Upper lobe of right lung (tissue), 1 donor: ENCODE measurements around the gene XCL2. TPM values are rescaled to one million over a fixed set of nuclear protein-coding genes. Genes with fewer than 3 reads are reported as not detected.
"Not testable (repeated sequence)": the region's sequence is repeated elsewhere in the genome, so short reads cannot be mapped to it uniquely, and the experiment has no call there.

Experiments used
- ATAC-seq: fragments of 200-7000 bp; cut with Tn5 transposase; one replicate; pipeline ENCODE4 v1.9.1; 2020; ENCODE audit warnings: mild to moderate bottlenecking, moderate library complexity
- DNase-seq: peaks from one replicate; pipeline ENCODE4 v3.0.0-alpha.2; 2020
- H3K27ac ChIP-seq: fragments of 200-600 bp; one replicate; pipeline ENCODE4 v1.8.0; 2022
- H3K27me3 ChIP-seq: fragments of 200-600 bp; one replicate; pipeline ENCODE4 v1.8.0; 2022; ENCODE audit warnings: mild to moderate bottlenecking
- H3K36me3 ChIP-seq: fragments of 200-600 bp; one replicate; pipeline ENCODE4 v1.8.0; 2022
- H3K4me1 ChIP-seq: fragments of 200-600 bp; one replicate; pipeline ENCODE4 v1.8.0; 2022
- H3K4me3 ChIP-seq: fragments of 200-600 bp; one replicate; pipeline ENCODE4 v1.8.0; 2022; ENCODE audit warnings: mild to moderate bottlenecking
- H3K9me3 ChIP-seq: fragments of 200-600 bp; one replicate; pipeline ENCODE4 v1.8.0; 2022
- intact Hi-C: fragments of 100-400 bp; cut with DNase I; formaldehyde crosslinking; loops from one replicate; pipeline ENCODE4 v1.11.0; 2022
- total RNA-seq: library from RNA; stranded (reverse); fragmentation: NEBNext Ultra II Directional; extraction: Animal tissue kit (Norgen Biotek cat#: 25700); gene quantifications from one replicate; pipeline ENCODE4 v1.2.1, GENCODE V29; 2021
- TF ChIP-seq, protein P1 (sequence below): fragments of 200-600 bp; IDR thresholded peaks from one replicate; pipeline ENCODE4 v1.8.0; 2022; ENCODE audit warnings: antibody characterized with exemption
- donor health status: DM: no; HTN: yes; CAD: no; lungs with severe emphysema.

The XCL2 gene
- total RNA-seq, 1 donor from 2014 or later: 2.0 TPM

DNA sequence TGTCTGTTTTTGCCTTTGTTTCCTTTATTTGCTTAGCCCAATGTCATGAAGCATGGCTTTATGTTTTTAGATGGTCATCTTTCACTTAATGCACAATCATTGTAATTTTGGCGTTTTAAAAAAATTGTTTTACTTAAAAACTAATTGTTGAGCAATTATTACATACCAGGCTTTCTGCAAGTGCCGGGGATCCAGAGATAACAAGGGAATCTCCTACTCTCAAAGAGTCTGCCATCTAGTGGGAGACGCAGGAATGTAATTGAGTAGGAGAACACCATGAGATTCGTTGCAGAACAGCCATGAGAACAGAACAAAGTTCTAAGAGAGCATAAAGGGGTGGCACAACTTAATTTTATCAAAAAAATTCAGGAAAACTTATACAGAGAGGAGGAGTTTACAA, 30.4 kb upstream of the XCL2 start:
- TF ChIP-seq, protein P1, sequence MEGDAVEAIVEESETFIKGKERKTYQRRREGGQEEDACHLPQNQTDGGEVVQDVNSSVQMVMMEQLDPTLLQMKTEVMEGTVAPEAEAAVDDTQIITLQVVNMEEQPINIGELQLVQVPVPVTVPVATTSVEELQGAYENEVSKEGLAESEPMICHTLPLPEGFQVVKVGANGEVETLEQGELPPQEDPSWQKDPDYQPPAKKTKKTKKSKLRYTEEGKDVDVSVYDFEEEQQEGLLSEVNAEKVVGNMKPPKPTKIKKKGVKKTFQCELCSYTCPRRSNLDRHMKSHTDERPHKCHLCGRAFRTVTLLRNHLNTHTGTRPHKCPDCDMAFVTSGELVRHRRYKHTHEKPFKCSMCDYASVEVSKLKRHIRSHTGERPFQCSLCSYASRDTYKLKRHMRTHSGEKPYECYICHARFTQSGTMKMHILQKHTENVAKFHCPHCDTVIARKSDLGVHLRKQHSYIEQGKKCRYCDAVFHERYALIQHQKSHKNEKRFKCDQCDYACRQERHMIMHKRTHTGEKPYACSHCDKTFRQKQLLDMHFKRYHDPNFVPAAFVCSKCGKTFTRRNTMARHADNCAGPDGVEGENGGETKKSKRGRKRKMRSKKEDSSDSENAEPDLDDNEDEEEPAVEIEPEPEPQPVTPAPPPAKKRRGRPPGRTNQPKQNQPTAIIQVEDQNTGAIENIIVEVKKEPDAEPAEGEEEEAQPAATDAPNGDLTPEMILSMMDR: peak; percentile 49
- ATAC-seq: peak; percentile 82
- H3K36me3 ChIP-seq, intact Hi-C loops, DNase-seq, H3K27me3 ChIP-seq, H3K4me3 ChIP-seq, H3K27ac ChIP-seq, H3K4me1 ChIP-seq, H3K9me3 ChIP-seq: not testable (repeated sequence)

GRCh38 chr1:168572633-168573032, 28.8 kb upstream of the XCL2 start:
- Histone ChIP-seq H3K27ac (no peak overlapping the region), H3K27me3 (no peaks in the 10 kb centered on the region), H3K4me1 (no peaks in the 10 kb centered on the region), H3K36me3 (no peaks in the 10 kb centered on the region), H3K4me3 (no peak overlapping the region), H3K9me3 (no peaks in the 10 kb centered on the region)
- intact Hi-C loops: no loop called here
- TF ChIP-seq, protein P1: no peak
- ATAC-seq (no peak), DNase-seq (no peak)

GRCh38 chr1:168570652-168571051, 26.9 kb upstream of the XCL2 start:
- no peaks in the 10 kb centered on the region for H3K9me3 ChIP-seq
- intact Hi-C loops: no loop called here
- DNase-seq: no peak
- no peak for ATAC-seq
- no peak overlapping the region for H3K4me3 ChIP-seq
- no peaks in the 10 kb centered on the region for H3K36me3 ChIP-seq
- no peaks in the 10 kb centered on the region for H3K27me3 ChIP-seq
- TF ChIP-seq, protein P1: no peak
- no peak overlapping the region for H3K27ac ChIP-seq
- no peaks in the 10 kb centered on the region for H3K4me1 ChIP-seq

GRCh38 chr1:168568346-168568745, 24.5 kb upstream of the XCL2 start:
- no peaks in the 10 kb centered on the region for H3K9me3 ChIP-seq
- ATAC-seq: no peak
- TF ChIP-seq, protein P1: no peak
- no peak for DNase-seq
- no peaks in the 10 kb centered on the region for H3K36me3 ChIP-seq
- no peak overlapping the region for H3K4me3 ChIP-seq
- no peaks in the 10 kb centered on the region for H3K4me1 ChIP-seq
- no peaks in the 10 kb centered on the region for H3K27me3 ChIP-seq
- intact Hi-C loops: no loop called here
- H3K27ac ChIP-seq: no peak overlapping the region

DNA sequence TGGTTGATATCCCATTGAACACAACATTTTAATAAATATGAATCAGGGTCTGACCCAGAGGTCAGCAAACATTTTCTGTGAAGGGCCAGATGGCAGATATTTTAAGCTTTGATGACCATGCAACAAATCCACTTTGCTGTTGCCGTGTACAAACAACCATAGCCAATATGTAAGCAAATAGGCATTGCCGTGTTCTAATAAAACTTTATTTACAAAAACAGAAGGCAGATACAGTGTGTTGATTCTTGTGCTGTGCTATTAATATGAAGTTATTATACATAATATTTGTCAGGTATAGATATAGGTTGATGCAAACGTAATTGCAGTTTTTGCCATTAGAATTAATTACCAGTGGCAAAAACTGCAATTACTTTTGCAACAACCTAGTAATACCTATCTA, 23.8 kb upstream of the XCL2 start:
- Histone ChIP-seq H3K4me1 (no peaks in the 10 kb centered on the region), H3K4me3 (no peak overlapping the region), H3K9me3 (no peaks in the 10 kb centered on the region), H3K27me3 (no peaks in the 10 kb centered on the region), H3K27ac (no peak overlapping the region), H3K36me3 (no peaks in the 10 kb centered on the region)
- intact Hi-C loops: no loop called here
- TF ChIP-seq, protein P1: no peak
- ATAC-seq (no peak), DNase-seq (no peak)

GRCh38 chr1:168567007-168567406, 23.2 kb upstream of the XCL2 start:
- DNase-seq: no peak
- no peaks in the 10 kb centered on the region for H3K4me1 ChIP-seq
- TF ChIP-seq, protein P1: no peak
- no peak overlapping the region for H3K4me3 ChIP-seq
- H3K36me3 ChIP-seq: no peaks in the 10 kb centered on the region
- no peaks in the 10 kb centered on the region for H3K9me3 ChIP-seq
- no peak for ATAC-seq
- no peak overlapping the region for H3K27ac ChIP-seq
- H3K27me3 ChIP-seq: no peaks in the 10 kb centered on the region
- intact Hi-C loops: no loop called here
